Measurements from ENCODE around the gene FOXO1. TPM values are rescaled to one million over a fixed set of nuclear protein-coding genes. Genes with fewer than 3 reads are reported as not detected.
"Not testable (repeated sequence)": the region's sequence is repeated elsewhere in the genome, so short reads cannot be mapped to it uniquely, and the experiment has no call there.

Gene FOXO1
- polyA plus RNA-seq (2011; rRNA removed) (3.5 and 5.3 TPM in 2 replicates), polyA minus RNA-seq (2011; rRNA and poly(A)+ RNA removed) (8.4 and 9.5 TPM in 2 replicates)

DNA sequence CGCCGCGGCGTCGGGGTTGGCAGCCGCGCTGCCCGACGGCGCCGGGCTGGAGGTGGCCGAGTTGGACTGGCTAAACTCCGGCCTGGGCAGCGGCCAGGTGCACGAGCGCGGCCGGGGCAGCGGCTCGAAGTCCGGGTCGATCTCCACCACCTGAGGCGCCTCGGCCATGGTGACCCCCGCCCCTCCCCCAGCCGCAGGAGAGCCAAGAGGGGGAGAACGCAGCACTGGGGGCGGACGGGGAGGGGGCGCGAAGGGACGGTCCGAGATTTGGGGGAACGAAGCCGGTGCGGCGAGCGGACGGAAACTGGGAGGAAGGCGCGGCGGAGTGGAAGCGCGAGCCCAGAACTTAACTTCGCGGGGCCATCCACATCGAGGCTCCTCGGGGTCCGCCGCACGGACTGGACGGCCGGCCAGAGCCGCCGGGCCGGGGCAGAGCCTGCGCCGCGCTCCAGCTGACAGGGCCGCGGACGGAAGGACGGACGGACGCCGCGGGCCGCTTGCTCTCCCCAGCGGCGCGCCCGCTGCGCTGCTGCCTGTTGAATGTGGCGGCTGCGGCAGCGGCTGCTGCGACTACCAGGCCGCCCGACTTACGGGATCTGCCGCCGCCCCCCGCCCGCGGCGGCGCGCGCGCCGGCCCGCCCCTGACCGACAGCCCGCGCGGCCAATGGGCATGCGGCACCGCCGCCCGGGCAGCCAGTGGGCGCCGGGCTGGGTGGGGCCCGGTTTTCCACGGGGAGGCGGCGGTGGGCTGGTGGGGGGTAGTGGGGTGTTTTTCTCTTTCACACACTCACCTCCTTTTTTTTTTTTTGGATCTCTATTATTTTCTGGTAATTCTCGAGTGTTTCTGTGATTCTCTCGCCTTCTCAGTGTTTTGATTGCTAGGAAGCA is at the start of gene FOXO1:
FOXO1 (minus strand) TSS at position 597 of the 888 bp plus-strand sequence; CDS start at position 168, 429 bp downstream.
- H3K27me3 ChIP-seq (ENCODE audit: control insufficient read depth, insufficient read depth, low read length) = no peaks in the 10 kb centered on the region
- peak within 1 kb of the TSS; percentile 71 for H3K4me3 ChIP-seq (ENCODE audit: low read depth, low read length)
- ChIA-PET CTCF (interaction anchor here (0.6 to 1.8 kb wide), 4 partner anchors 11 to 597 kb away, joined by 3 to 5 read pairs (median 4); no protein-coding TSS in a partner anchor), POLR2A (no interaction called here)
- TF ChIP-seq, protein P1, sequence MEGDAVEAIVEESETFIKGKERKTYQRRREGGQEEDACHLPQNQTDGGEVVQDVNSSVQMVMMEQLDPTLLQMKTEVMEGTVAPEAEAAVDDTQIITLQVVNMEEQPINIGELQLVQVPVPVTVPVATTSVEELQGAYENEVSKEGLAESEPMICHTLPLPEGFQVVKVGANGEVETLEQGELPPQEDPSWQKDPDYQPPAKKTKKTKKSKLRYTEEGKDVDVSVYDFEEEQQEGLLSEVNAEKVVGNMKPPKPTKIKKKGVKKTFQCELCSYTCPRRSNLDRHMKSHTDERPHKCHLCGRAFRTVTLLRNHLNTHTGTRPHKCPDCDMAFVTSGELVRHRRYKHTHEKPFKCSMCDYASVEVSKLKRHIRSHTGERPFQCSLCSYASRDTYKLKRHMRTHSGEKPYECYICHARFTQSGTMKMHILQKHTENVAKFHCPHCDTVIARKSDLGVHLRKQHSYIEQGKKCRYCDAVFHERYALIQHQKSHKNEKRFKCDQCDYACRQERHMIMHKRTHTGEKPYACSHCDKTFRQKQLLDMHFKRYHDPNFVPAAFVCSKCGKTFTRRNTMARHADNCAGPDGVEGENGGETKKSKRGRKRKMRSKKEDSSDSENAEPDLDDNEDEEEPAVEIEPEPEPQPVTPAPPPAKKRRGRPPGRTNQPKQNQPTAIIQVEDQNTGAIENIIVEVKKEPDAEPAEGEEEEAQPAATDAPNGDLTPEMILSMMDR (IDR thresholded peaks at IDR 0.05; ENCODE audit: insufficient read depth, low read depth, low read length) = no peak
- DNase-seq (ENCODE audit: low read depth) = no peak
- H3K36me3 ChIP-seq (ENCODE audit: control insufficient read depth, insufficient read depth, low read length) = no peaks in the 10 kb centered on the region

DNA sequence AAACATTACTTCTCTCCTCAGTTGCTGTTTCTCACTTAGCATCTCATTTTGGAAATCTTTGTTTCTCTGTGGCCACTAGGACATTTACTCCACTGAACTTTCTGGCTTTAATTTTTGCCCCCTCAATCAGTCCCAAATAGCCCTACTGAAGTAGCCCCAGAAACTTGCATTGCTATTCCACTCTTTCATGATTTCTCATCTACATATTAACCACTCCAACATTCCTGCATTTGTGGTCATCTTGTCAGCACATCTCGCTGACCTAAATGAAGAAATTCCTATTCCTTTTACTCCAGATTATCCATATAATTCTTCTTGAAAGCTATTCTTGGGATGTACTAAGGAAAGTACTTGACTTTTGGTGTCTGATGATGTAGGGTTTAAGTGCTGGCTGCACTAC is 48.0 kb upstream of the FOXO1 start:
- POLR2A ChIA-PET = not testable (repeated sequence)

GRCh38 chr13:40706439-40706838 is 40.0 kb upstream of the FOXO1 start:
- DNase-seq (ENCODE audit: low read depth) = no peak
- H3K4me3 ChIP-seq (ENCODE audit: low read depth, low read length) = no peak overlapping the region
- TF ChIP-seq, protein P1 (IDR thresholded peaks at IDR 0.05; ENCODE audit: insufficient read depth, low read depth, low read length) = no peak
- CTCF ChIA-PET = no interaction called here
- no peaks in the 10 kb centered on the region for H3K36me3 ChIP-seq (ENCODE audit: control insufficient read depth, insufficient read depth, low read length)
- no peaks in the 10 kb centered on the region for H3K27me3 ChIP-seq (ENCODE audit: control insufficient read depth, insufficient read depth, low read length)
- POLR2A ChIA-PET = no interaction called here

More for the DNA sequence above, 48.0 kb upstream of the FOXO1 start:
- H3K36me3 ChIP-seq (ENCODE audit: control insufficient read depth, insufficient read depth, low read length); CTCF ChIA-PET; H3K27me3 ChIP-seq (ENCODE audit: control insufficient read depth, insufficient read depth, low read length); H3K4me3 ChIP-seq (ENCODE audit: low read depth, low read length); DNase-seq (ENCODE audit: low read depth): not testable (repeated sequence)

- H3K27me3 ChIP-seq (ENCODE audit: control insufficient read depth, insufficient read depth, low read length) = no peaks in the 10 kb centered on the region
- no peak for DNase-seq (ENCODE audit: low read depth)
- H3K4me3 ChIP-seq (ENCODE audit: low read depth, low read length) = no peak overlapping the region
- H3K36me3 ChIP-seq (ENCODE audit: control insufficient read depth, insufficient read depth, low read length) = no peaks in the 10 kb centered on the region
- ChIA-PET CTCF (interaction anchor here (0.7 to 0.8 kb wide), 2 partner anchors 629 to 734 kb away, joined by 3 to 5 read pairs; no protein-coding TSS in a partner anchor), POLR2A (no interaction called here)
- TF ChIP-seq, protein P1 (IDR thresholded peaks at IDR 0.05; ENCODE audit: insufficient read depth, low read depth, low read length) = no peak
These were observed 31.3 kb upstream of the FOXO1 start for GRCh38 chr13:40697711-40698110.

DNA sequence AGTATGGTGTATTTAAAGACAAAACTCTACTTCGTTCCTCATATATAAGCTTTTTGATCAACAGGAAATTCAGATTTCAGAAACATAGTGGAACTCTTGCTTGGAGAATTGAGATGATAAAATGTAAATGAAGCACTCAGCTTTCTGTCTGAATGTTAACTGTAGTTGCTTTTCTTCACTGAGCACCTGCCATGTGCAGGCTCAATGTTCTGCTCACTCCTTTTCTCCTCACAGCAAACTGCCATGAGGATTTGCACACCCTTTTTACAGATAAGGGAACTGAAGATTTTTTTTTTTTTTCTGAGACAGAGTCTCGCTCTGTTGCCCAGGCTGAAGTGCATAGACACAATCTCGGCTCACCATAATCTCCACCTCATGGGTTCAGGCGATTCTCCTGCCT is 28.0 kb upstream of the FOXO1 start:
- no peak overlapping the region for H3K4me3 ChIP-seq (ENCODE audit: low read depth, low read length)
- POLR2A ChIA-PET = no interaction called here
- no peak for DNase-seq (ENCODE audit: low read depth)

More for the DNA sequence above, 28.0 kb upstream of the FOXO1 start:
- TF ChIP-seq, protein P1 (IDR thresholded peaks at IDR 0.05; ENCODE audit: insufficient read depth, low read depth, low read length) = no peak
- H3K27me3 ChIP-seq (ENCODE audit: control insufficient read depth, insufficient read depth, low read length) = no peaks in the 10 kb centered on the region
- CTCF ChIA-PET = interaction anchor here (0.6 kb wide), 2 partner anchors 559 to 900 kb away, joined by 3 read pairs; no protein-coding TSS in a partner anchor
- H3K36me3 ChIP-seq (ENCODE audit: control insufficient read depth, insufficient read depth, low read length) = no peaks in the 10 kb centered on the region

Measured in BJ (cell line).